ELR (cell line): Measurements from ENCODE around the gene ACTL8.

Experiments
- DNase-seq: peaks from one replicate; pipeline ENCODE4 v3.0.0-alpha.2; 2015; ENCODE audit warnings: low read depth

The ACTL8 gene

GRCh38 chr1:17772615-17773212 lies 17.6 kb downstream of the ACTL8 start:
- no peak for DNase-seq

- no peak for DNase-seq
Measured at GRCh38 chr1:17773591-17774326, 18.6 kb downstream of the ACTL8 start.

GRCh38 chr1:17774452-17774851 lies 19.3 kb downstream of the ACTL8 start:
- DNase-seq: no peak

GRCh38 chr1:17775796-17776195 lies 20.7 kb downstream of the ACTL8 start:
- DNase-seq: no peak

- DNase-seq: no peak
Measured at GRCh38 chr1:17776426-17776825, 21.3 kb downstream of the ACTL8 start.

GRCh38 chr1:17777330-17777729 lies 22.2 kb downstream of the ACTL8 start:
- DNase-seq: no peak

- DNase-seq: no peak
Measured at GRCh38 chr1:17777818-17778217, 22.7 kb downstream of the ACTL8 start.

- no peak for DNase-seq
Measured at GRCh38 chr1:17780916-17781315, 25.8 kb downstream of the ACTL8 start.

- DNase-seq: no peak
Measured at GRCh38 chr1:17789926-17790325, 34.8 kb downstream of the ACTL8 start.

- DNase-seq: no peak
Measured at GRCh38 chr1:17790383-17791054, 35.4 kb downstream of the ACTL8 start.

GRCh38 chr1:17791055-17791390 lies 35.9 kb downstream of the ACTL8 start:
- no peak for DNase-seq

- no peak for DNase-seq
Measured at GRCh38 chr1:17791480-17791879, 36.3 kb downstream of the ACTL8 start.

GRCh38 chr1:17792421-17792820 lies 37.3 kb downstream of the ACTL8 start:
- DNase-seq: no peak

- DNase-seq: no peak
Measured at GRCh38 chr1:17795081-17795809, 40.1 kb downstream of the ACTL8 start.

GRCh38 chr1:17795836-17796645 lies 40.9 kb downstream of the ACTL8 start:
- no peak for DNase-seq

GRCh38 chr1:17797478-17797877 lies 42.3 kb downstream of the ACTL8 start:
- no peak for DNase-seq

- no peak for DNase-seq
Measured at GRCh38 chr1:17798011-17798410, 42.9 kb downstream of the ACTL8 start.

- DNase-seq: no peak
Measured at GRCh38 chr1:17798799-17799382, 43.8 kb downstream of the ACTL8 start.

- no peak for DNase-seq
Measured at GRCh38 chr1:17799642-17800041, 44.5 kb downstream of the ACTL8 start.

GRCh38 chr1:17802164-17802563 lies 47.0 kb downstream of the ACTL8 start:
- DNase-seq: peak; percentile 35

GRCh38 chr1:17802945-17803344 lies 47.8 kb downstream of the ACTL8 start:
- DNase-seq: no peak
